GM19238 (cell line): ENCODE results near the gene DEDD2.

Experiments
- DNase-seq: peaks from one replicate; pipeline ENCODE4 v3.0.0; 2011; ENCODE audit warnings: low spot score; ENCODE audit not compliant: insufficient read length

The DEDD2 gene

GRCh38 chr19:42173695-42174094, 43.8 kb downstream of the DEDD2 start:
- no peak for DNase-seq

GRCh38 chr19:42172261-42172660, 45.2 kb downstream of the DEDD2 start:
- no peak for DNase-seq

- DNase-seq = no peak
These were observed 46.8 kb downstream of the DEDD2 start for GRCh38 chr19:42170715-42171114.

GRCh38 chr19:42169486-42170413, 47.7 kb downstream of the DEDD2 start:
- DNase-seq = no peak

GRCh38 chr19:42168206-42168605, 49.3 kb downstream of the DEDD2 start:
- no peak for DNase-seq

- no peak for DNase-seq
These were observed 51.2 kb downstream of the DEDD2 start for GRCh38 chr19:42166316-42166715.

- no peak for DNase-seq
These were observed 52.3 kb downstream of the DEDD2 start for GRCh38 chr19:42165146-42165545.

GRCh38 chr19:42161616-42162263, 55.7 kb downstream of the DEDD2 start:
- no peak for DNase-seq

- DNase-seq = no peak
These were observed 57.5 kb downstream of the DEDD2 start for GRCh38 chr19:42159942-42160341.

GRCh38 chr19:42158926-42159325, 58.6 kb downstream of the DEDD2 start:
- DNase-seq = no peak

GRCh38 chr19:42156571-42156970, 60.9 kb downstream of the DEDD2 start:
- DNase-seq = no peak

GRCh38 chr19:42155796-42156195, 61.7 kb downstream of the DEDD2 start:
- DNase-seq = no peak

- DNase-seq = no peak
These were observed 62.8 kb downstream of the DEDD2 start for GRCh38 chr19:42154471-42155323.

- no peak for DNase-seq
These were observed 63.6 kb downstream of the DEDD2 start for GRCh38 chr19:42153672-42154433.

GRCh38 chr19:42152910-42153671, 64.4 kb downstream of the DEDD2 start:
- no peak for DNase-seq

- DNase-seq = no peak
These were observed 65.4 kb downstream of the DEDD2 start for GRCh38 chr19:42151782-42152684.

- DNase-seq = no peak
These were observed 66.5 kb downstream of the DEDD2 start for GRCh38 chr19:42150911-42151361.

GRCh38 chr19:42150364-42150763, 67.1 kb downstream of the DEDD2 start:
- DNase-seq = no peak
